ENCODE results near the gene SLC1A3.

- TF ChIP-seq, protein P1, sequence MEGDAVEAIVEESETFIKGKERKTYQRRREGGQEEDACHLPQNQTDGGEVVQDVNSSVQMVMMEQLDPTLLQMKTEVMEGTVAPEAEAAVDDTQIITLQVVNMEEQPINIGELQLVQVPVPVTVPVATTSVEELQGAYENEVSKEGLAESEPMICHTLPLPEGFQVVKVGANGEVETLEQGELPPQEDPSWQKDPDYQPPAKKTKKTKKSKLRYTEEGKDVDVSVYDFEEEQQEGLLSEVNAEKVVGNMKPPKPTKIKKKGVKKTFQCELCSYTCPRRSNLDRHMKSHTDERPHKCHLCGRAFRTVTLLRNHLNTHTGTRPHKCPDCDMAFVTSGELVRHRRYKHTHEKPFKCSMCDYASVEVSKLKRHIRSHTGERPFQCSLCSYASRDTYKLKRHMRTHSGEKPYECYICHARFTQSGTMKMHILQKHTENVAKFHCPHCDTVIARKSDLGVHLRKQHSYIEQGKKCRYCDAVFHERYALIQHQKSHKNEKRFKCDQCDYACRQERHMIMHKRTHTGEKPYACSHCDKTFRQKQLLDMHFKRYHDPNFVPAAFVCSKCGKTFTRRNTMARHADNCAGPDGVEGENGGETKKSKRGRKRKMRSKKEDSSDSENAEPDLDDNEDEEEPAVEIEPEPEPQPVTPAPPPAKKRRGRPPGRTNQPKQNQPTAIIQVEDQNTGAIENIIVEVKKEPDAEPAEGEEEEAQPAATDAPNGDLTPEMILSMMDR (IDR thresholded peaks at IDR 0.05; ENCODE audit: low read depth, low read length) = no peak
- no peak for TF ChIP-seq EZH2phosphoT487 (IDR thresholded peaks at IDR 0.05; ENCODE audit: low read depth)
Observed at GRCh38 chr5:36698031-36698430, 91.6 kb downstream of the SLC1A3 start.

Measured in OCI-LY3 (cell line).